DND-41 (cell line): ENCODE measurements around the gene SELENOI.
A peak's percentile ranks its signal among the peaks of the same experiment; 100 is the strongest.

Experiments used
- ATAC-seq: fragments of 200-7000 bp; cut with Tn5 transposase; 3 replicates; pipeline ENCODE4 v1.9.1; 2021; ENCODE audit warnings: low read depth; ENCODE audit not compliant: insufficient read depth
- DNase-seq: peaks from one replicate; pipeline ENCODE4 v3.0.0-alpha.2; 2020
- H2AFZ ChIP-seq: 2 replicates; pipeline ENCODE4 v1.6.0; 2012; ENCODE audit warnings: low read depth, low read length
- H3K27ac ChIP-seq: 2 replicates; pipeline ENCODE4 v1.5.1; 2012; ENCODE audit warnings: low read length, inconsistent platforms
- H3K27me3 ChIP-seq: fragments of 200-600 bp; sonication (generic); 2 replicates; pipeline ENCODE4 v1.6.0; 2012; ENCODE audit warnings: low read length, mild to moderate bottlenecking, inconsistent platforms; ENCODE audit not compliant: insufficient read depth, poor library complexity
- H3K36me3 ChIP-seq: 2 replicates; pipeline ENCODE4 v1.5.1; 2012; ENCODE audit warnings: low read length, inconsistent platforms; ENCODE audit not compliant: insufficient read depth
- H3K4me1 ChIP-seq: 2 replicates; pipeline ENCODE4 v1.5.1; 2012; ENCODE audit warnings: mild to moderate bottlenecking, low read length; ENCODE audit not compliant: insufficient read depth
- H3K4me2 ChIP-seq: 2 replicates; pipeline ENCODE4 v1.6.0; 2012; ENCODE audit warnings: mild to moderate bottlenecking, moderate library complexity, low read length, inconsistent platforms; ENCODE audit not compliant: insufficient read depth
- H3K4me3 ChIP-seq, 2 experiments: fragments of 200-600 bp in 1 of 2; shearing (Covaris generic) in 1 of 2; 2 replicates each; pipeline ENCODE4 v1.5.1; 2012 to 2016; ENCODE audit warnings: inconsistent platforms in 2 of 2, low read length in 2 of 2, mild to moderate bottlenecking in 2 of 2, low read depth in 1 of 2, moderate library complexity in 1 of 2
- H3K79me2 ChIP-seq: 2 replicates; pipeline ENCODE4 v1.6.0; 2012; ENCODE audit warnings: low read length, inconsistent platforms; ENCODE audit not compliant: insufficient read depth
- H3K9ac ChIP-seq: 2 replicates; pipeline ENCODE4 v1.6.0; 2012; ENCODE audit warnings: low read depth, mild to moderate bottlenecking, inconsistent platforms, low read length, moderate library complexity
- H3K9me3 ChIP-seq: 2 replicates; pipeline ENCODE4 v1.5.1; 2012; ENCODE audit warnings: low read length, moderate library complexity, mild to moderate bottlenecking, inconsistent platforms; ENCODE audit not compliant: insufficient read depth, severe bottlenecking
- H4K20me1 ChIP-seq: 2 replicates; pipeline ENCODE4 v1.6.0; 2012; ENCODE audit warnings: low read length; ENCODE audit not compliant: insufficient read depth
- CTCF ChIP-seq: IDR thresholded peaks from 2 replicates; pipeline ENCODE4 v1.5.1; 2012; ENCODE audit warnings: borderline replicate concordance, low read length, moderate library complexity, mild to moderate bottlenecking; ENCODE audit not compliant: poor library complexity, severe bottlenecking; ENCODE audit errors: extremely low read depth
- EZH2 ChIP-seq: IDR thresholded peaks from 3 replicates; pipeline ENCODE4 v1.6.1; 2012; ENCODE audit warnings: borderline replicate concordance, low read depth, mild to moderate bottlenecking, moderate library complexity, low read length, inconsistent platforms; ENCODE audit not compliant: severe bottlenecking

Gene SELENOI

GRCh38 chr2:26314243-26314642 lies 31.7 kb upstream of the SELENOI start:
- Histone ChIP-seq H3K27me3 (no peaks in the 10 kb centered on the region), H3K9me3 (no peaks in the 10 kb centered on the region), H3K36me3 (no peaks in the 10 kb centered on the region), H2AFZ (no peak overlapping the region), H3K4me3 (no peak overlapping the region), H3K4me1 (no peaks in the 10 kb centered on the region), H4K20me1 (no peaks in the 10 kb centered on the region), H3K27ac (no peak overlapping the region), H3K79me2 (no peaks in the 10 kb centered on the region), H3K4me2 (no peak overlapping the region), H3K9ac (no peak overlapping the region)
- ATAC-seq (no peak), DNase-seq (no peak)
- TF ChIP-seq CTCF (no peak), EZH2 (no peak)

- Histone ChIP-seq H3K9me3 (no peaks in the 10 kb centered on the region), H3K4me2 (no peak overlapping the region), H3K4me3 (no peak overlapping the region), H3K79me2 (no peaks in the 10 kb centered on the region), H3K27me3 (no peaks in the 10 kb centered on the region), H3K9ac (no peak overlapping the region), H2AFZ (no peak overlapping the region), H3K36me3 (no peaks in the 10 kb centered on the region), H3K4me1 (no peaks in the 10 kb centered on the region), H3K27ac (no peak overlapping the region), H4K20me1 (no peaks in the 10 kb centered on the region)
- TF ChIP-seq EZH2 (no peak), CTCF (peak; percentile 25)
- ATAC-seq = peak; percentile 35; the same call in 2 of the 3 replicates
- no peak for DNase-seq
Measured at GRCh38 chr2:26316041-26316440, 29.9 kb upstream of the SELENOI start.

GRCh38 chr2:26316845-26317244 lies 29.1 kb upstream of the SELENOI start:
- DNase-seq (no peak), ATAC-seq (no peak)
- no peaks in the 10 kb centered on the region for H3K79me2 ChIP-seq
- no peaks in the 10 kb centered on the region for H4K20me1 ChIP-seq
- no peaks in the 10 kb centered on the region for H3K4me1 ChIP-seq
- no peaks in the 10 kb centered on the region for H3K27me3 ChIP-seq
- H3K36me3 ChIP-seq = no peaks in the 10 kb centered on the region
- H3K4me3 ChIP-seq = no peak overlapping the region
- H3K27ac ChIP-seq = no peak overlapping the region
- no peak overlapping the region for H3K9ac ChIP-seq
- TF ChIP-seq EZH2 (no peak), CTCF (no peak)
- no peaks in the 10 kb centered on the region for H3K9me3 ChIP-seq
- H3K4me2 ChIP-seq = no peak overlapping the region
- no peak overlapping the region for H2AFZ ChIP-seq
